ENCODE measurements around the gene ID3. TPM values are rescaled to one million over a fixed set of nuclear protein-coding genes. Genes with fewer than 3 reads are reported as not detected.

The ID3 gene
- total RNA-seq, 1 donor from 2014 or later: 47.4 TPM

DNA sequence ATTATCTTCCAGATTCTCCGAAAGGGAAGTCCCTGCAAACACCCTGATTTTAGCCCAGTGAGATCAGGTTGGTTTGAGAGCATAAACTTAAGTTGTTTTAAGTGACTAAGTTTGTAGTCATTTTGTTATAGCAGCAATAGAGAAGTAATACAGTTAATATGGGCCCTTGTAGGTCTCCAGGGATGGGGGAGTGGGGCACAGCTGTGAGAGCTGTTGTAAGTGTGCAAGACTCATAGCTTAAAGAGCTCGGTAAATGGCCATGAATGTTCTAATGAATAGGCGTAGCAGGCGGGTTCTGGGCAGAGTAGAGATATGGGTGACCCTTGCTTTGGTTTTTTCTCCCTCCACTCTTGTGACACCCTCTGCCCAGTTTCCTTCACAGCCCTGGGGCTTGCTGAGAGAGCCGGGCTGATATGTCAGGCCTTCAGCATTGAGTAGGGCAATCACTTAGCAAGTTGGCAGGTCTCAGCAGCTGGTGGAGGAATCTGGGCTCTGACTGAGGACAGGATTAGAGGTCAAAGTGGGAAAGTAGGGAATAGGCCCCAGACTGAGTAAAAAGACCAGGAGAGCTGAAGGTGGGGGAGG is 16.0 kb upstream of the ID3 start:
- no peaks in the 10 kb centered on the region for H3K36me3 ChIP-seq (ENCODE audit: control insufficient read depth, insufficient read depth, low read length)
- no peaks in the 10 kb centered on the region for H3K27me3 ChIP-seq (ENCODE audit: control insufficient read depth, insufficient read depth, low read length)
- H3K4me3 ChIP-seq (ENCODE audit: low read depth, low read length): no peak overlapping the region
- TF ChIP-seq, protein P1, sequence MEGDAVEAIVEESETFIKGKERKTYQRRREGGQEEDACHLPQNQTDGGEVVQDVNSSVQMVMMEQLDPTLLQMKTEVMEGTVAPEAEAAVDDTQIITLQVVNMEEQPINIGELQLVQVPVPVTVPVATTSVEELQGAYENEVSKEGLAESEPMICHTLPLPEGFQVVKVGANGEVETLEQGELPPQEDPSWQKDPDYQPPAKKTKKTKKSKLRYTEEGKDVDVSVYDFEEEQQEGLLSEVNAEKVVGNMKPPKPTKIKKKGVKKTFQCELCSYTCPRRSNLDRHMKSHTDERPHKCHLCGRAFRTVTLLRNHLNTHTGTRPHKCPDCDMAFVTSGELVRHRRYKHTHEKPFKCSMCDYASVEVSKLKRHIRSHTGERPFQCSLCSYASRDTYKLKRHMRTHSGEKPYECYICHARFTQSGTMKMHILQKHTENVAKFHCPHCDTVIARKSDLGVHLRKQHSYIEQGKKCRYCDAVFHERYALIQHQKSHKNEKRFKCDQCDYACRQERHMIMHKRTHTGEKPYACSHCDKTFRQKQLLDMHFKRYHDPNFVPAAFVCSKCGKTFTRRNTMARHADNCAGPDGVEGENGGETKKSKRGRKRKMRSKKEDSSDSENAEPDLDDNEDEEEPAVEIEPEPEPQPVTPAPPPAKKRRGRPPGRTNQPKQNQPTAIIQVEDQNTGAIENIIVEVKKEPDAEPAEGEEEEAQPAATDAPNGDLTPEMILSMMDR (IDR thresholded peaks at IDR 0.05; ENCODE audit: insufficient read depth, low read length, severe bottlenecking): no peak
- FAIRE-seq (no peak), DNase-seq (ENCODE audit: low read depth) (no peak)

DNA sequence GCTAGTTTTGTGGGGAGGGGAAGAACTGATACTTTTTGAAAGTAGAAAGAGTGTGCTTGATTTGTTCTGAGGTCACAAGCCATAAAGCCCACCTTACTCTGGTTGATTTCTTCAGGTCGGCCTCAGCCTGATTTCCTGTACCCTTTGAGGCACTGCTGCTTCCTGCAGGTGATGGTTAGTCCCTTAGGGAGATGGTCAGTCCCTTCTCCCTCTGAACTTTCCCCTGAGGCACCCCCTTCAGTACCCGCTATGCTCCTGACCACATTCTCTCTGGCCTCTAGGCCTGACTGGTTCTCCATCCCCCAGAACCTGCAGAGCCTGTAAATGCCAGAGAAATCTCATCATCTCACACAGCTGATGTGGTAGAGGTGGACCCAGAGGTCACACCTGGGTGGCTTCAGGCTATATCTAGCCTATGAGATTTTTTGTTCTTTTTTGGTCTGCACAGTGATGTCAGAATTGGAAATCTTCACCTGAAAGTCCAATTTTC is 15.0 kb upstream of the ID3 start:
- FAIRE-seq (no peak), DNase-seq (ENCODE audit: low read depth) (no peak)
- TF ChIP-seq, protein P1 (IDR thresholded peaks at IDR 0.05; ENCODE audit: insufficient read depth, low read length, severe bottlenecking): no peak
- Histone ChIP-seq H3K36me3 (ENCODE audit: control insufficient read depth, insufficient read depth, low read length) (no peaks in the 10 kb centered on the region), H3K27me3 (ENCODE audit: control insufficient read depth, insufficient read depth, low read length) (no peaks in the 10 kb centered on the region), H3K4me3 (ENCODE audit: low read depth, low read length) (no peak overlapping the region)

DNA sequence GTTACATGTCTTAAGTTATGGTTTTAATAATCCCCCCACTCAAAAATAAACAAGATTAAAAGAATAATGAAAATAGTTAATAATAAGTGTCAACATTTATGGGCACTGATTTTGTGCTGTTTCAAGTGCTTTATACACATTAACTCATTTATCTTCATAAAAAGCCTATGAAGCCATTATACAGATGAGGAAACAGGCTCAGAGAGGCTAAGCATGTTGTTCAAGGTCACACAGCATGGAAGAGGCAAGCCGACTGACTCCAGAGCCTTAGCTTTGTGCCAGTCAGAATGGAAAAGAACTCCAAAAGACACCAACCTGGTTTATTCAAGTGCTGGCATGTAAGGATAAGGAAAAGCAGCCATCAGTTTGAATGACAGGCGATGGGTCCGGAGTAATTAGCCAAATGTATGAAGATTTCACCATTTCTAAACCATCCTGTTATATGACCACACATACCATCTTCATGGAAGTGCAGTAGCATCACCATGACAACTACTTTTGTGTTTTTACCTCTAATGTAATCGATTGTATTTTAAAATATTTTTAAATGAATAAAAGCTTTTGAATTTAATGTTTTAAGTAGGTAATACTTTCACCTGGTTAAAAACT is 14.4 kb upstream of the ID3 start:
- Histone ChIP-seq H3K4me3 (ENCODE audit: low read depth, low read length) (no peak overlapping the region), H3K36me3 (ENCODE audit: control insufficient read depth, insufficient read depth, low read length) (no peaks in the 10 kb centered on the region), H3K27me3 (ENCODE audit: control insufficient read depth, insufficient read depth, low read length) (no peaks in the 10 kb centered on the region)
- no peak for FAIRE-seq
- DNase-seq (ENCODE audit: low read depth): no peak
- TF ChIP-seq, protein P1 (IDR thresholded peaks at IDR 0.05; ENCODE audit: insufficient read depth, low read length, severe bottlenecking): no peak

DNA sequence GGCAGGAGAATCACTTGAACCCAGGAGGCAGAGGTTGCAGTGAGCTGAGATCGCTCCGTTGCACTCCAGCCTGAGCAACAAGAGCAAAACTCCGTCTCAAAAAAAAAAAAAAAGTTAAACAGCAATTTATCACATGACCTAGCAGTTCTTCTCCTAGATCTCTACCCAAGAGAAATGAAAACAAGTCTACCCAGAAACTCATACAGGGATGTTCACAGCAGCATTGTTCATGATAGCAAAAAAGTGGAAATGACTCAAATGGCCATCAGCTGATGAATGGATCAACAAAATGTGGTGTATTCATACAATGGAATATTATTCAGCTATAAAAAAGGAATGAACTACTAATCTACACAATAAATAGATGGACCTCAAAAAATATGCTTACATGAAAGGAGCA is 12.2 kb upstream of the ID3 start:
- H3K36me3 ChIP-seq (ENCODE audit: control insufficient read depth, insufficient read depth, low read length): no peaks in the 10 kb centered on the region
- FAIRE-seq: no peak
- no peak for DNase-seq (ENCODE audit: low read depth)
- TF ChIP-seq, protein P1 (IDR thresholded peaks at IDR 0.05; ENCODE audit: insufficient read depth, low read length, severe bottlenecking): no peak
- no peak overlapping the region for H3K4me3 ChIP-seq (ENCODE audit: low read depth, low read length)
- no peaks in the 10 kb centered on the region for H3K27me3 ChIP-seq (ENCODE audit: control insufficient read depth, insufficient read depth, low read length)

DNA sequence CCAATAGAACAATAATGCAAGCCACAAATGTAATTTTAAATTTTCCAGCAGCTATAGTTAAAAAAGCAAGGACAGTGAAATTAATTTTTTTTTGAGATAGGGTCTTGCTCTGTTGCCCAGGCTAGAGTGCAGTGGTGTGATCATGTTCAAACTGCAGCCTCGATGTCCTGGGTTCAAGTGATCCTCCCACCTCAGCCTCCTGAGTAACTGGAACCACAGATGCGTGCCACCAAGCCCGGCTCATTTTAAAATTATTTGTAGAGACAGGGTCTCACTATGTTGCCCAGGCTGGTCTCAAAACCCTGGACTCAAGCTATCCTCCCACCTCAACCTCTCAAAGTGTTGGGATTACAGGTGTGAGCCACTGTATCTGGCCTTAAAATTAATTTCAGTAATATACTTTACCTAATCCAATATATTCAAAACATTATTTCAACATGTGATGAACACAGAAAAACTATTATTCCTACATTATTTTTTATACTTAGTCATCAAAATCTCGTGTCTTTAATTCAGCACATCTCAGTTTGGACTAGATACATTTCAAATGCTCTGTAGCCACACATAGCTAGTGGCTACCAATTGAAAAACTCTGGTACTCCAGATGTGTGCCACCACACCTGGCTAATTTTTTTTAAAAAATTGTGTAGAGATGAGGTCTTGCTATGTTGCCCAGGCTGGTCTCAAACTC is 10.8 kb upstream of the ID3 start:
- no peak overlapping the region for H3K4me3 ChIP-seq (ENCODE audit: low read depth, low read length)
- DNase-seq (ENCODE audit: low read depth) (no peak), FAIRE-seq (no peak)
- H3K36me3 ChIP-seq (ENCODE audit: control insufficient read depth, insufficient read depth, low read length): no peaks in the 10 kb centered on the region
- TF ChIP-seq, protein P1 (IDR thresholded peaks at IDR 0.05; ENCODE audit: insufficient read depth, low read length, severe bottlenecking): no peak
- no peaks in the 10 kb centered on the region for H3K27me3 ChIP-seq (ENCODE audit: control insufficient read depth, insufficient read depth, low read length)
